Glutamatergic neuron (in vitro differentiated cells): Measurements from ENCODE around the gene TGM3. TPM values are rescaled to one million over a fixed set of nuclear protein-coding genes. Genes with fewer than 3 reads are reported as not detected.

Experiments used
- DNase-seq: peaks from one replicate; pipeline ENCODE4 v3.0.0; 2022
- H3K27ac Mint-ChIP-seq: one replicate; pipeline ENCODE4 v1.8.0; 2020; ENCODE audit warnings: mild to moderate bottlenecking, mixed read lengths, inconsistent platforms; ENCODE audit not compliant: unreplicated experiment
- H3K27me3 Mint-ChIP-seq: one replicate; pipeline ENCODE4 v1.8.0; 2020; ENCODE audit warnings: mild to moderate bottlenecking, moderate library complexity, mixed read lengths, inconsistent platforms; ENCODE audit not compliant: unreplicated experiment
- H3K36me3 Mint-ChIP-seq: one replicate; pipeline ENCODE4 v1.8.0; 2020; ENCODE audit warnings: mild to moderate bottlenecking, mixed read lengths, inconsistent platforms; ENCODE audit not compliant: unreplicated experiment
- H3K4me1 Mint-ChIP-seq: one replicate; pipeline ENCODE4 v1.8.0; 2020; ENCODE audit warnings: mild to moderate bottlenecking, low read depth, mixed read lengths, inconsistent platforms; ENCODE audit not compliant: unreplicated experiment
- H3K4me3 Mint-ChIP-seq: one replicate; pipeline ENCODE4 v1.8.0; 2020; ENCODE audit warnings: mild to moderate bottlenecking, mixed read lengths, inconsistent platforms; ENCODE audit not compliant: unreplicated experiment
- H3K9me3 Mint-ChIP-seq: one replicate; pipeline ENCODE4 v1.8.0; 2020; ENCODE audit warnings: mild to moderate bottlenecking, moderate library complexity, mixed read lengths, inconsistent platforms; ENCODE audit not compliant: unreplicated experiment
- long read RNA-seq: library from polyadenylated mRNA; unstranded; transcript quantifications from one replicate; pipeline ENCODE4 v2.0.0, GENCODE V29; 2020; ENCODE audit not compliant: unreplicated experiment
- total RNA-seq: library from RNA; stranded (reverse); fragmentation: NEBNext Ultra II Directional; extraction: Animal tissue kit (Norgen Biotek cat#: 25700); gene quantifications from one replicate; pipeline ENCODE4 v1.2.1, GENCODE V29; 2021; ENCODE audit not compliant: unreplicated experiment
- TF ChIP-seq, protein P1 (sequence below): fragments of 200-600 bp; sonication (generic); IDR thresholded peaks from one replicate; pipeline ENCODE4 v1.5.0; 2021; ENCODE audit not compliant: partially characterized antibody, unreplicated experiment

The TGM3 gene, protein sequence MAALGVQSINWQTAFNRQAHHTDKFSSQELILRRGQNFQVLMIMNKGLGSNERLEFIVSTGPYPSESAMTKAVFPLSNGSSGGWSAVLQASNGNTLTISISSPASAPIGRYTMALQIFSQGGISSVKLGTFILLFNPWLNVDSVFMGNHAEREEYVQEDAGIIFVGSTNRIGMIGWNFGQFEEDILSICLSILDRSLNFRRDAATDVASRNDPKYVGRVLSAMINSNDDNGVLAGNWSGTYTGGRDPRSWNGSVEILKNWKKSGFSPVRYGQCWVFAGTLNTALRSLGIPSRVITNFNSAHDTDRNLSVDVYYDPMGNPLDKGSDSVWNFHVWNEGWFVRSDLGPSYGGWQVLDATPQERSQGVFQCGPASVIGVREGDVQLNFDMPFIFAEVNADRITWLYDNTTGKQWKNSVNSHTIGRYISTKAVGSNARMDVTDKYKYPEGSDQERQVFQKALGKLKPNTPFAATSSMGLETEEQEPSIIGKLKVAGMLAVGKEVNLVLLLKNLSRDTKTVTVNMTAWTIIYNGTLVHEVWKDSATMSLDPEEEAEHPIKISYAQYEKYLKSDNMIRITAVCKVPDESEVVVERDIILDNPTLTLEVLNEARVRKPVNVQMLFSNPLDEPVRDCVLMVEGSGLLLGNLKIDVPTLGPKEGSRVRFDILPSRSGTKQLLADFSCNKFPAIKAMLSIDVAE
- total RNA-seq = not detected
- long read RNA-seq = 0 reads

DNA sequence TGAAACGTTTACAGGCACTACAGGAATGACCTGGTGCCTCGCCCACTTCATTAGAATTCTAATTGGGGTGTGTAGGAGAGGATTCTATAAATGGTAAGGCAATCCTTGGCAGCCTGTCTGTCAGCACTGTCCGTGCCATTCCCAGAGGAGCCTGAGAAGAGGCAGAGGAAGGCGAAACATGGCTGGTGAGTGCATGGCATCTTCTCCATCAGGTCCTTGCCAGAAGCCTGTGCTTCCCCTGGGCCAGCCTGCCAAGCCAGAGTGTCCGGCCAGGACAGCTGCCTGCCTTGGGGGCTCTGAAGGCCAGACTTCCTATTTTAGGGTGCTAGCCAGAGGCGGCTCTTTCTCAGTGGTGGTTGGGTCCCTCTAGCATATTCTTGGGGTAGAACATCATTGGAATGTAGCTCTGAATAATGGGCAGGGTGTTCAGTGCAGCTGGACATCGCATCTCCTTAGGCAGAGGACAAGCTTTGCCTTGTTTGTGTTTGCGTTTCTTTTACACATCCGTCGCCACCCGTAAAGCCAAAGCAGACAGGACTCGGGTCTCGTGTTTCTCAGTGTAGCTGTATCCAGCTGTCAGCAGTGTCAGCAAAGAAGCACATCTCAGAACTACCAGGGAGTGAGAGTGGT lies at the start of gene TGM3:
TGM3 (plus strand) TSS at position 116 of the 630 bp plus-strand sequence; CDS start at position 179, 63 bp downstream.
- H3K4me1 Mint-ChIP-seq = peaks cover 8% of the 10 kb centered on the region
- no peak within 1 kb of the TSS for H3K4me3 Mint-ChIP-seq
- no peak within 1 kb of the TSS for H3K27ac Mint-ChIP-seq

DNA sequence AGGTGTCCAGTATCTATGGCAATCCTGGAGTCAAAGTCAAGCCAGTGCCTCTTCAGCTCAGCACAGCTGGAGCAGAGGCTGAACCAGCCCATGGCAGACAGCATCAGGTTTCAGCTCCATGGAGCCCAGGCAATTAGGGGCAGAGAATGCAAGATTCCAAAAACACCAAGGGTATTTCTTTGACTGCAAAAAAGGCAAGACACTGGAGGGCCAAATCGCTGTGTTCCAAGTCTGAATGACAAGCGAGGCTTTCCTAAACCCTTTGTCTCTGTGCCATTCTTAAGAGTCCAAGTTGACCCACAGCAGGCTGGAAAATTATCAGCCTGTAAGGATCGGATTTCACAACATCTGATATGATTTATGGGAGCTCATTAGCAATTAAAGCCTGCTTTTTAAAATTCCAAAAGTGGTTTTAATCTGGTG lies 49.7 kb upstream of the TGM3 start:
- TF ChIP-seq, protein P1, sequence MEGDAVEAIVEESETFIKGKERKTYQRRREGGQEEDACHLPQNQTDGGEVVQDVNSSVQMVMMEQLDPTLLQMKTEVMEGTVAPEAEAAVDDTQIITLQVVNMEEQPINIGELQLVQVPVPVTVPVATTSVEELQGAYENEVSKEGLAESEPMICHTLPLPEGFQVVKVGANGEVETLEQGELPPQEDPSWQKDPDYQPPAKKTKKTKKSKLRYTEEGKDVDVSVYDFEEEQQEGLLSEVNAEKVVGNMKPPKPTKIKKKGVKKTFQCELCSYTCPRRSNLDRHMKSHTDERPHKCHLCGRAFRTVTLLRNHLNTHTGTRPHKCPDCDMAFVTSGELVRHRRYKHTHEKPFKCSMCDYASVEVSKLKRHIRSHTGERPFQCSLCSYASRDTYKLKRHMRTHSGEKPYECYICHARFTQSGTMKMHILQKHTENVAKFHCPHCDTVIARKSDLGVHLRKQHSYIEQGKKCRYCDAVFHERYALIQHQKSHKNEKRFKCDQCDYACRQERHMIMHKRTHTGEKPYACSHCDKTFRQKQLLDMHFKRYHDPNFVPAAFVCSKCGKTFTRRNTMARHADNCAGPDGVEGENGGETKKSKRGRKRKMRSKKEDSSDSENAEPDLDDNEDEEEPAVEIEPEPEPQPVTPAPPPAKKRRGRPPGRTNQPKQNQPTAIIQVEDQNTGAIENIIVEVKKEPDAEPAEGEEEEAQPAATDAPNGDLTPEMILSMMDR = no peak
- Mint-ChIP-seq H3K36me3 (no peaks in the 10 kb centered on the region), H3K27ac (no peak overlapping the region), H3K9me3 (peaks cover 1% of the 10 kb centered on the region), H3K4me3 (no peak overlapping the region), H3K27me3 (no peaks in the 10 kb centered on the region), H3K4me1 (no peaks in the 10 kb centered on the region)
- DNase-seq = no peak

More for the DNA sequence above, at the start of gene TGM3:
- no peak for DNase-seq
- H3K36me3 Mint-ChIP-seq = no peaks in the 10 kb centered on the region
- TF ChIP-seq, protein P1 = no peak
- H3K27me3 Mint-ChIP-seq = no peaks in the 10 kb centered on the region
- H3K9me3 Mint-ChIP-seq = peaks cover 2% of the 10 kb centered on the region

- TF ChIP-seq, protein P1 = no peak
- Mint-ChIP-seq H3K27me3 (no peaks in the 10 kb centered on the region), H3K27ac (no peak overlapping the region), H3K4me3 (no peak overlapping the region), H3K4me1 (no peaks in the 10 kb centered on the region), H3K36me3 (no peaks in the 10 kb centered on the region), H3K9me3 (no peaks in the 10 kb centered on the region)
- DNase-seq = no peak
Measured at GRCh38 chr20:2248837-2249236, 47.0 kb upstream of the TGM3 start.

- H3K36me3 Mint-ChIP-seq = no peaks in the 10 kb centered on the region
- no peak for DNase-seq
- H3K27ac Mint-ChIP-seq = no peak overlapping the region
- H3K4me3 Mint-ChIP-seq = no peak overlapping the region
- no peaks in the 10 kb centered on the region for H3K27me3 Mint-ChIP-seq
- H3K4me1 Mint-ChIP-seq = no peaks in the 10 kb centered on the region
- TF ChIP-seq, protein P1 = no peak
- H3K9me3 Mint-ChIP-seq = no peaks in the 10 kb centered on the region
Measured at GRCh38 chr20:2249935-2250334, 45.9 kb upstream of the TGM3 start.
